ENCODE data around the gene UBE2V1. TPM values are rescaled to one million over a fixed set of nuclear protein-coding genes. Genes with fewer than 3 reads are reported as not detected.

UBE2V1 gene
- total RNA-seq, 2 donors from 2014 or later, result 150 to 176 TPM

- Mint-ChIP-seq H3K4me1 (ENCODE audit: low read depth) (no peaks in the 10 kb centered on the region), H3K9me3 (no peaks in the 10 kb centered on the region), H3K27me3 (ENCODE audit: low read depth) (peaks cover 5% of the 10 kb centered on the region), H3K4me3 (no peak overlapping the region), H3K36me3 (ENCODE audit: insufficient read depth in 2 of 2) (no peaks in the 10 kb centered on the region), H3K27ac (no peak overlapping the region)
- ATAC-seq (replicated peaks in 1 of 2) (no peak), DNase-seq (no peak)
Observed at GRCh38 chr20:50032955-50033666, 79.8 kb downstream of the UBE2V1 start.

Other genes with a start within 250 kb of the UBE2V1 start
- gene SPATA2, start 197.6 kb downstream of the UBE2V1 start, total RNA-seq, result 10 to 100 TPM; 10.6 to 10.8 TPM
- 100 to 1,000 TPM in 1 of 2 donors, 10 to 100 TPM in 1; 99.2 to 113 TPM for gene RNF114, start 176.8 kb downstream of the UBE2V1 start, total RNA-seq
- 1 to 10 TPM; 1.3 TPM for gene SNAI1, start 130.2 kb downstream of the UBE2V1 start, total RNA-seq
- gene PEDS1, start 40.6 kb upstream of the UBE2V1 start, total RNA-seq, result 10 to 100 TPM; 14.4 to 17.9 TPM
- 100 to 1,000 TPM; 111 to 134 TPM for gene CEBPB, start 77.7 kb upstream of the UBE2V1 start, total RNA-seq